Measurements from ENCODE around the gene RC3H2.

The RC3H2 gene

GRCh38 chr9:122922713-122923112, 17.6 kb upstream of the RC3H2 start:
- TF ChIP-seq MAX (IDR thresholded peaks at IDR 0.05) (no peak), CEBPB (IDR thresholded peaks at IDR 0.05) (no peak), ZBTB7A (IDR thresholded peaks at IDR 0.05; ENCODE audit: low read depth) (no peak), FOXM1 (IDR thresholded peaks at IDR 0.05; ENCODE audit: borderline replicate concordance, low read depth) (no peak), RAD21 (IDR thresholded peaks at IDR 0.05; ENCODE audit: low read depth) (no peak), NFIC (IDR thresholded peaks at IDR 0.05) (no peak), EGR1 (IDR thresholded peaks at IDR 0.05) (no peak), TEAD4 (IDR thresholded peaks at IDR 0.05) (no peak), REST (IDR thresholded peaks at IDR 0.05; ENCODE audit: low read depth) (no peak), CREB1 (IDR thresholded peaks at IDR 0.05; ENCODE audit: low read depth) (no peak), USF1 (IDR thresholded peaks at IDR 0.05) (no peak), TCF12 (IDR thresholded peaks at IDR 0.05; ENCODE audit: low read depth) (no peak), YY1 (IDR thresholded peaks at IDR 0.05; ENCODE audit: low read depth) (no peak), TAF1 (IDR thresholded peaks at IDR 0.05; ENCODE audit: low read depth) (no peak), EP300 (IDR thresholded peaks at IDR 0.05; ENCODE audit: borderline replicate concordance) (no peak)

- no peak for TF ChIP-seq FOXM1 (IDR thresholded peaks at IDR 0.05; ENCODE audit: borderline replicate concordance, low read depth)
- no peak for TF ChIP-seq CEBPB (IDR thresholded peaks at IDR 0.05)
- TF ChIP-seq EGR1 (IDR thresholded peaks at IDR 0.05) = no peak
- no peak for TF ChIP-seq TCF12 (IDR thresholded peaks at IDR 0.05; ENCODE audit: low read depth)
- TF ChIP-seq YY1 (IDR thresholded peaks at IDR 0.05; ENCODE audit: low read depth) = no peak
- no peak for TF ChIP-seq TEAD4 (IDR thresholded peaks at IDR 0.05)
- TF ChIP-seq RAD21 (IDR thresholded peaks at IDR 0.05; ENCODE audit: low read depth) = no peak
- TF ChIP-seq ZBTB7A (IDR thresholded peaks at IDR 0.05; ENCODE audit: low read depth) = no peak
- no peak for TF ChIP-seq EP300 (IDR thresholded peaks at IDR 0.05; ENCODE audit: borderline replicate concordance)
- TF ChIP-seq TAF1 (IDR thresholded peaks at IDR 0.05; ENCODE audit: low read depth) = no peak
- no peak for TF ChIP-seq USF1 (IDR thresholded peaks at IDR 0.05)
- TF ChIP-seq NFIC (IDR thresholded peaks at IDR 0.05) = no peak
- no peak for TF ChIP-seq MAX (IDR thresholded peaks at IDR 0.05)
Measured at GRCh38 chr9:122918310-122918709, 13.2 kb upstream of the RC3H2 start.

- TF ChIP-seq TCF12 (IDR thresholded peaks at IDR 0.05; ENCODE audit: low read depth) (no peak), TEAD4 (IDR thresholded peaks at IDR 0.05) (no peak), FOXM1 (IDR thresholded peaks at IDR 0.05; ENCODE audit: borderline replicate concordance, low read depth) (no peak), MAX (IDR thresholded peaks at IDR 0.05) (peak; percentile 15; the same call in 1 of the 2 replicates), TAF1 (IDR thresholded peaks at IDR 0.05; ENCODE audit: low read depth) (peak; percentile 61), CREB1 (IDR thresholded peaks at IDR 0.05; ENCODE audit: low read depth) (no peak), YY1 (IDR thresholded peaks at IDR 0.05; ENCODE audit: low read depth) (peak; percentile 49; the same call in 1 of the 2 replicates)
Measured at GRCh38 chr9:122912964-122913673, 8.0 kb upstream of the RC3H2 start, which contains the start of gene ZBTB6. ZBTB6 (minus strand) TSS chr9:122913323; CDS start chr9:122912072, 1,251 bp downstream.

GRCh38 chr9:122912671-122912963, 7.5 kb upstream of the RC3H2 start:
- TF ChIP-seq EGR1 (IDR thresholded peaks at IDR 0.05) (no peak), EP300 (IDR thresholded peaks at IDR 0.05; ENCODE audit: borderline replicate concordance) (no peak), FOXM1 (IDR thresholded peaks at IDR 0.05; ENCODE audit: borderline replicate concordance, low read depth) (no peak), CEBPB (IDR thresholded peaks at IDR 0.05) (no peak), YY1 (IDR thresholded peaks at IDR 0.05; ENCODE audit: low read depth) (no peak), ZBTB7A (IDR thresholded peaks at IDR 0.05; ENCODE audit: low read depth) (no peak), RAD21 (IDR thresholded peaks at IDR 0.05; ENCODE audit: low read depth) (no peak), CREB1 (IDR thresholded peaks at IDR 0.05; ENCODE audit: low read depth) (no peak), USF1 (IDR thresholded peaks at IDR 0.05) (no peak)

- no peak for TF ChIP-seq NFIC (IDR thresholded peaks at IDR 0.05)
- TF ChIP-seq USF1 (IDR thresholded peaks at IDR 0.05) = no peak
- TF ChIP-seq EP300 (IDR thresholded peaks at IDR 0.05; ENCODE audit: borderline replicate concordance) = no peak
- TF ChIP-seq CREB1 (IDR thresholded peaks at IDR 0.05; ENCODE audit: low read depth) = no peak
- no peak for TF ChIP-seq CEBPB (IDR thresholded peaks at IDR 0.05)
- TF ChIP-seq MAX (IDR thresholded peaks at IDR 0.05) = no peak; the same call in 1 of the 2 replicates
Measured at GRCh38 chr9:122904466-122904822, 715 bp downstream of the RC3H2 start.

GRCh38 chr9:122900791-122901190, 4.4 kb downstream of the RC3H2 start:
- TF ChIP-seq YY1 (IDR thresholded peaks at IDR 0.05; ENCODE audit: low read depth) (no peak), TAF1 (IDR thresholded peaks at IDR 0.05; ENCODE audit: low read depth) (no peak), TEAD4 (IDR thresholded peaks at IDR 0.05) (no peak), NFIC (IDR thresholded peaks at IDR 0.05) (no peak), FOXM1 (IDR thresholded peaks at IDR 0.05; ENCODE audit: borderline replicate concordance, low read depth) (no peak), TCF12 (IDR thresholded peaks at IDR 0.05; ENCODE audit: low read depth) (no peak), ZBTB7A (IDR thresholded peaks at IDR 0.05; ENCODE audit: low read depth) (no peak), EGR1 (IDR thresholded peaks at IDR 0.05) (no peak), CREB1 (IDR thresholded peaks at IDR 0.05; ENCODE audit: low read depth) (no peak), USF1 (IDR thresholded peaks at IDR 0.05) (no peak), MAX (IDR thresholded peaks at IDR 0.05) (no peak), RAD21 (IDR thresholded peaks at IDR 0.05; ENCODE audit: low read depth) (no peak), CEBPB (IDR thresholded peaks at IDR 0.05) (no peak), REST (IDR thresholded peaks at IDR 0.05; ENCODE audit: low read depth) (no peak), EP300 (IDR thresholded peaks at IDR 0.05; ENCODE audit: borderline replicate concordance) (no peak)
